Brain microvascular endothelial cell (primary cell): Measurements from ENCODE around the gene CXorf65.

ENCODE experiments used
- DNase-seq: peaks from one replicate; pipeline ENCODE4 v3.0.0-alpha.2; 2020
- H3K27ac ChIP-seq: fragments of 250-450 bp; sonication (Bioruptor Pico); 2 replicates; pipeline ENCODE4 v1.5.1; 2020; ENCODE audit warnings: mild to moderate bottlenecking, moderate library complexity
- H3K27me3 ChIP-seq: fragments of 250-450 bp; sonication (Bioruptor Pico); replicated peaks from 2 replicates; pipeline ENCODE4 v1.5.1; 2020; ENCODE audit warnings: mild to moderate bottlenecking
- H3K36me3 ChIP-seq: fragments of 250-450 bp; sonication (Bioruptor Pico); replicated peaks from 2 replicates; pipeline ENCODE4 v1.5.1; 2020; ENCODE audit warnings: mild to moderate bottlenecking
- H3K4me3 ChIP-seq: 2 replicates; pipeline ENCODE4 v1.5.1; 2011; ENCODE audit warnings: low read depth, mild to moderate bottlenecking, control low read depth, low read length, moderate library complexity
- CTCF ChIP-seq: IDR thresholded peaks from 2 replicates; pipeline ENCODE4 v1.5.1; 2011; ENCODE audit warnings: low read depth, mild to moderate bottlenecking, moderate library complexity, low read length, control low read depth, inconsistent platforms; ENCODE audit errors: missing control alignments
- in situ Hi-C: cut with HindIII; loops from 2 replicates; pipeline ENCODE4 v1.10.0; 2017; ENCODE audit warnings: low sequenced_read_pairs, low pct_ligation_motif_present

Gene CXorf65

GRCh38 chrX:71111141-71111843, 4.8 kb upstream of the CXorf65 start, which contains the start of gene IL2RG:
Gene IL2RG, minus strand, starts transcription at chrX:71111577. Its CDS starts 38 bp downstream, at chrX:71111539.
- H3K27ac ChIP-seq = no peak within 1 kb of the TSS
- no peak within 1 kb of the TSS for H3K4me3 ChIP-seq
- in situ Hi-C loops = no loop called here
- no peak for DNase-seq
- no peak for TF ChIP-seq CTCF
- H3K27me3 ChIP-seq = no peaks in the 10 kb centered on the region
- H3K36me3 ChIP-seq = no peaks in the 10 kb centered on the region

DNA sequence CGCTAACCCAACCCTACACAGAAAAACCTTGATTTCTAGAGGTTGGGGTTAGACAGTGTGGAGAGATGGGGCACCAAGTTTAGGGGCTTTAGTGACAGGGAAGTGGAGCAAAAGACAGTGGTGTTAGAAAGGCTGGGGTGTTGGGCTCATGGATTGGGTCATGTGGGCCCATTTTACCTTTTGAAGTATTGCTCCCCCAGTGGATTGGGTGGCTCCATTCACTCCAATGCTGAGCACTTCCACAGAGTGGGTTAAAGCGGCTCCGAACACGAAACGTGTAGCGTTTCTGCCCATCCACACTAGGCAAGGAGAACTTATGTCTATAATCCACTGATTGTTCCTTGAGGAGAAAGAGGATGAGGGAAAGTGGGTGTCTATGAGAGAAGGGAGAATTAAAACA, 2.5 kb upstream of the CXorf65 start:
- H3K36me3 ChIP-seq = no peaks in the 10 kb centered on the region
- no peak for DNase-seq
- no peak overlapping the region for H3K27ac ChIP-seq
- no peaks in the 10 kb centered on the region for H3K27me3 ChIP-seq
- TF ChIP-seq CTCF = no peak
- in situ Hi-C loops = no loop called here
- no peak overlapping the region for H3K4me3 ChIP-seq

DNA sequence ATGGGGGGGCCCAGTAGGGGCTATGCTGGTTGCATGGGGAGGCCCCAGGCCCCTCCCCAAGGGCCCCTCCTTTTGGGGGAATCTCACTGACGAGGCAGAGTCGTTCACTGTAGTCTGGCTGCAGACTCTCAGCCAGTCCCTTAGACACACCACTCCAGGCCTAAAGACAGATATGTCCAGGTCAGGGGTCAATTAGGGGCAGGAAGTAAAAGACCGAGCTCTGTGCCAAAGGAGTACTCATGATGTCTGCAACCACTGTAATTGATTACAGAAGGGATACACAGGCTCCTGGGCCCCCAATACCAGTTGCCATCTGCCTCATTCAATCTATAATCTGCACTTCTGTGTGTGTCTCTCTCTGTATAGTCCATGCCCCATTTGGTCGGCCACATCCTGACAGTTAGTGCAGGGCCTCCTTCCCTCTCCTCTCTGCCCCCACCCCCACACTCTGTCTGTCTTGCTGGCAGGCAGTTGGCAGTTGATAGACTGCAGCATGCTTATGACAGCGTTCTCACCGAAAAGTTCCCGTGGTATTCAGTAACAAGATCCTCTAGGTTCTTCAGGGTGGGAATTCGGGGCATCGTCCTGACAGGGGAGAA, 1.3 kb upstream of the CXorf65 start:
- no peak for TF ChIP-seq CTCF
- Histone ChIP-seq H3K27me3 (no peaks in the 10 kb centered on the region), H3K27ac (no peak overlapping the region), H3K36me3 (no peaks in the 10 kb centered on the region), H3K4me3 (no peak overlapping the region)
- in situ Hi-C loops = no loop called here
- no peak for DNase-seq

GRCh38 chrX:71107245-71107644, 705 bp upstream of the CXorf65 start:
- H3K27ac ChIP-seq = no peak overlapping the region
- H3K4me3 ChIP-seq = no peak overlapping the region

GRCh38 chrX:71105628-71106027, 912 bp downstream of the CXorf65 start:
- in situ Hi-C loops = no loop called here
- Histone ChIP-seq H3K36me3 (no peaks in the 10 kb centered on the region), H3K27me3 (no peaks in the 10 kb centered on the region), H3K4me3 (no peak overlapping the region), H3K27ac (no peak overlapping the region)
- no peak for TF ChIP-seq CTCF
- DNase-seq = no peak

More at GRCh38 chrX:71107245-71107644, 705 bp upstream of the CXorf65 start:
- in situ Hi-C loops = no loop called here
- Histone ChIP-seq H3K27me3 (no peaks in the 10 kb centered on the region), H3K36me3 (no peaks in the 10 kb centered on the region)
- no peak for DNase-seq
- TF ChIP-seq CTCF = no peak
